Neural cell (in vitro differentiated cells): Measurements from ENCODE around the gene CCDC190. TPM values are rescaled to one million over a fixed set of nuclear protein-coding genes. Genes with fewer than 3 reads are reported as not detected.

Source experiments
- H2AFZ ChIP-seq: fragments of 200-600, 300-800 bp; sonication (generic), shearing (Covaris generic); 2 replicates; pipeline ENCODE4 v1.6.0; 2014; ENCODE audit warnings: low read depth, mild to moderate bottlenecking, antibody characterized with exemption, low read length, moderate library complexity
- H3F3A ChIP-seq: fragments of 200-600 bp; shearing (Covaris generic); 2 replicates; pipeline ENCODE4 v1.6.1; 2016; ENCODE audit warnings: mild to moderate bottlenecking, moderate library complexity, mixed read lengths, antibody characterized with exemption, low read length; ENCODE audit not compliant: insufficient read depth, poor library complexity, severe bottlenecking
- H3K27ac ChIP-seq: fragments of 200-600, 300-800 bp; sonication (generic), shearing (Covaris generic); 2 replicates; pipeline ENCODE4 v1.5.1; 2014; ENCODE audit warnings: mild to moderate bottlenecking, low read length, moderate library complexity
- H3K27me3 ChIP-seq: fragments of 300-800, 200-600 bp; sonication (generic), shearing (Covaris generic); 2 replicates; pipeline ENCODE4 v1.6.0; 2014; ENCODE audit warnings: mild to moderate bottlenecking, low read depth, low read length, moderate library complexity; ENCODE audit not compliant: insufficient read depth
- H3K36me3 ChIP-seq: fragments of 300-800, 200-600 bp; sonication (generic), shearing (Covaris generic); 2 replicates; pipeline ENCODE4 v1.5.1; 2014; ENCODE audit warnings: mild to moderate bottlenecking, antibody characterized with exemption, low read length, moderate library complexity; ENCODE audit not compliant: insufficient read depth
- H3K4me2 ChIP-seq: fragments of 300-800, 200-600 bp; sonication (generic), shearing (Covaris generic); 2 replicates; pipeline ENCODE4 v1.6.0; 2014; ENCODE audit warnings: mild to moderate bottlenecking, low read length
- H3K4me3 ChIP-seq: fragments of 300-800, 200-600 bp; sonication (generic), shearing (Covaris generic); 2 replicates; pipeline ENCODE4 v1.5.1; 2014; ENCODE audit warnings: mild to moderate bottlenecking, low read length, moderate library complexity
- H3K79me2 ChIP-seq: fragments of 200-600 bp; shearing (Covaris generic); replicated peaks from 2 replicates; pipeline ENCODE4 v1.6.0; 2014; ENCODE audit warnings: mild to moderate bottlenecking, low read length, moderate library complexity; ENCODE audit not compliant: insufficient read depth
- H3K9ac ChIP-seq: fragments of 300-800, 200-600 bp; sonication (generic), shearing (Covaris generic); 2 replicates; pipeline ENCODE4 v1.6.1; 2016; ENCODE audit warnings: mild to moderate bottlenecking, low read length, mixed read lengths
- H3K9me2 ChIP-seq: fragments of 200-600 bp; shearing (Covaris generic); 2 replicates; pipeline ENCODE4 v1.6.1; 2016; ENCODE audit warnings: mild to moderate bottlenecking, low read length, mixed read lengths; ENCODE audit not compliant: insufficient read depth
- H3K9me3 ChIP-seq: fragments of 200-600, 300-800 bp; sonication (generic), shearing (Covaris generic); 2 replicates; pipeline ENCODE4 v1.6.1; 2016; ENCODE audit warnings: mild to moderate bottlenecking, mixed run types, low read length, moderate library complexity, mixed read lengths
- H4K20me1 ChIP-seq: fragments of 200-600 bp; shearing (Covaris generic); 2 replicates; pipeline ENCODE4 v1.6.1; 2016; ENCODE audit warnings: mild to moderate bottlenecking, mixed run types; ENCODE audit not compliant: insufficient read depth
- EP300 ChIP-seq: fragments of 450-650 bp; conservative IDR thresholded peaks from 2 replicates; pipeline ENCODE4 v1.6.1; 2014; ENCODE audit warnings: antibody characterized with exemption, mild to moderate bottlenecking, moderate library complexity; ENCODE audit not compliant: poor library complexity, severe bottlenecking
- EZH2 ChIP-seq: fragments of 200-600, 300-800 bp; shearing (Covaris generic), sonication (generic); IDR thresholded peaks from 2 replicates; pipeline ENCODE4 v1.6.1; 2014; ENCODE audit warnings: antibody characterized with exemption, low read length, borderline replicate concordance, mild to moderate bottlenecking; ENCODE audit not compliant: insufficient read depth, poor library complexity, severe bottlenecking
- MXI1 ChIP-seq: fragments of 450-650 bp; conservative IDR thresholded peaks from 2 replicates; pipeline ENCODE4 v1.6.1; 2014; ENCODE audit warnings: antibody characterized with exemption, mild to moderate bottlenecking; ENCODE audit not compliant: poor library complexity, severe bottlenecking
- POLR2AphosphoS5 ChIP-seq: IDR thresholded peaks from 2 replicates; pipeline ENCODE4 v1.6.1; 2012
- RAD21 ChIP-seq: fragments of 450-650 bp; conservative IDR thresholded peaks from 2 replicates; pipeline ENCODE4 v1.6.1; 2014; ENCODE audit warnings: antibody characterized with exemption, mild to moderate bottlenecking, moderate library complexity
- SMC3 ChIP-seq: fragments of 450-650 bp; conservative IDR thresholded peaks from 2 replicates; pipeline ENCODE4 v1.6.1; 2014; ENCODE audit warnings: antibody characterized with exemption, mild to moderate bottlenecking, moderate library complexity; ENCODE audit not compliant: poor library complexity
- TAF1 ChIP-seq: IDR thresholded peaks from 2 replicates; pipeline ENCODE4 v1.6.1; 2012; ENCODE audit warnings: low read depth
- polyA plus RNA-seq: library from polyadenylated mRNA; depleted of rRNA; stranded (reverse); fragments of >200 nt; gene quantifications from 2 replicates; pipeline ENCODE4 v1.2.3, GENCODE V29; 2014
- TF ChIP-seq, protein P1 (sequence below): fragments of 450-650 bp; IDR thresholded peaks from 2 replicates; pipeline ENCODE4 v1.5.1; 2014; ENCODE audit warnings: antibody characterized with exemption, mild to moderate bottlenecking, moderate library complexity; ENCODE audit not compliant: poor library complexity, severe bottlenecking
- TF ChIP-seq, protein P2 (sequence below): IDR thresholded peaks from 2 replicates; pipeline ENCODE4 v1.6.1; 2012; ENCODE audit warnings: borderline replicate concordance

The CCDC190 gene
- polyA plus RNA-seq, 1 donor from 2014 or later = not detected

DNA sequence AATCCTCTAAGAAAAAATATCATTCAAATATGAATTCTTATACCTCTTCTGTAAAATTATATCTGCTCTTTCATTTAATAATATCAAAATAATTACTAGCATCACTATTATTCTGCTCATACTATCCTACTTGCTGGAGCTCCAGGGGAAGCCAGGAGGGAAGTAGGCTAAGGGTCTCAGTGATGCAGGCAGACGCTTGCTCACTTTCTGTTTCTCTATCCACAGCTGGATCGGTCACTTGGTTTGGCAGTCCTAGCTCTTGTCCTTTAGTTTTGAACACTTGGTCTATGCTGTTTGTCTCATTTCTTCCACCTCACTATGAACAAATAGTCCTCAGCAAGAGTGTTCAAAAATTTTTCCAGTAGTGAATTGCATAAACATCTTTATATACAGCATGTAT is 11.3 kb downstream of the CCDC190 start:
- Histone ChIP-seq H3K9ac (no peak overlapping the region), H4K20me1 (no peaks in the 10 kb centered on the region), H3K4me3 (no peak overlapping the region), H3K27me3 (no peaks in the 10 kb centered on the region), H3K79me2 (no peaks in the 10 kb centered on the region), H3K36me3 (no peaks in the 10 kb centered on the region), H3K9me2 (no peaks in the 10 kb centered on the region), H2AFZ (no peak overlapping the region), H3K27ac (no peak overlapping the region), H3K4me2 (no peak overlapping the region), H3K9me3 (no peaks in the 10 kb centered on the region), H3F3A (no peaks in the 10 kb centered on the region)
- TF ChIP-seq RAD21 (no peak), SMC3 (no peak), TAF1 (no peak), EZH2 (no peak)
- TF ChIP-seq, protein P1, sequence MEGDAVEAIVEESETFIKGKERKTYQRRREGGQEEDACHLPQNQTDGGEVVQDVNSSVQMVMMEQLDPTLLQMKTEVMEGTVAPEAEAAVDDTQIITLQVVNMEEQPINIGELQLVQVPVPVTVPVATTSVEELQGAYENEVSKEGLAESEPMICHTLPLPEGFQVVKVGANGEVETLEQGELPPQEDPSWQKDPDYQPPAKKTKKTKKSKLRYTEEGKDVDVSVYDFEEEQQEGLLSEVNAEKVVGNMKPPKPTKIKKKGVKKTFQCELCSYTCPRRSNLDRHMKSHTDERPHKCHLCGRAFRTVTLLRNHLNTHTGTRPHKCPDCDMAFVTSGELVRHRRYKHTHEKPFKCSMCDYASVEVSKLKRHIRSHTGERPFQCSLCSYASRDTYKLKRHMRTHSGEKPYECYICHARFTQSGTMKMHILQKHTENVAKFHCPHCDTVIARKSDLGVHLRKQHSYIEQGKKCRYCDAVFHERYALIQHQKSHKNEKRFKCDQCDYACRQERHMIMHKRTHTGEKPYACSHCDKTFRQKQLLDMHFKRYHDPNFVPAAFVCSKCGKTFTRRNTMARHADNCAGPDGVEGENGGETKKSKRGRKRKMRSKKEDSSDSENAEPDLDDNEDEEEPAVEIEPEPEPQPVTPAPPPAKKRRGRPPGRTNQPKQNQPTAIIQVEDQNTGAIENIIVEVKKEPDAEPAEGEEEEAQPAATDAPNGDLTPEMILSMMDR = no peak
- TF ChIP-seq, protein P2, sequence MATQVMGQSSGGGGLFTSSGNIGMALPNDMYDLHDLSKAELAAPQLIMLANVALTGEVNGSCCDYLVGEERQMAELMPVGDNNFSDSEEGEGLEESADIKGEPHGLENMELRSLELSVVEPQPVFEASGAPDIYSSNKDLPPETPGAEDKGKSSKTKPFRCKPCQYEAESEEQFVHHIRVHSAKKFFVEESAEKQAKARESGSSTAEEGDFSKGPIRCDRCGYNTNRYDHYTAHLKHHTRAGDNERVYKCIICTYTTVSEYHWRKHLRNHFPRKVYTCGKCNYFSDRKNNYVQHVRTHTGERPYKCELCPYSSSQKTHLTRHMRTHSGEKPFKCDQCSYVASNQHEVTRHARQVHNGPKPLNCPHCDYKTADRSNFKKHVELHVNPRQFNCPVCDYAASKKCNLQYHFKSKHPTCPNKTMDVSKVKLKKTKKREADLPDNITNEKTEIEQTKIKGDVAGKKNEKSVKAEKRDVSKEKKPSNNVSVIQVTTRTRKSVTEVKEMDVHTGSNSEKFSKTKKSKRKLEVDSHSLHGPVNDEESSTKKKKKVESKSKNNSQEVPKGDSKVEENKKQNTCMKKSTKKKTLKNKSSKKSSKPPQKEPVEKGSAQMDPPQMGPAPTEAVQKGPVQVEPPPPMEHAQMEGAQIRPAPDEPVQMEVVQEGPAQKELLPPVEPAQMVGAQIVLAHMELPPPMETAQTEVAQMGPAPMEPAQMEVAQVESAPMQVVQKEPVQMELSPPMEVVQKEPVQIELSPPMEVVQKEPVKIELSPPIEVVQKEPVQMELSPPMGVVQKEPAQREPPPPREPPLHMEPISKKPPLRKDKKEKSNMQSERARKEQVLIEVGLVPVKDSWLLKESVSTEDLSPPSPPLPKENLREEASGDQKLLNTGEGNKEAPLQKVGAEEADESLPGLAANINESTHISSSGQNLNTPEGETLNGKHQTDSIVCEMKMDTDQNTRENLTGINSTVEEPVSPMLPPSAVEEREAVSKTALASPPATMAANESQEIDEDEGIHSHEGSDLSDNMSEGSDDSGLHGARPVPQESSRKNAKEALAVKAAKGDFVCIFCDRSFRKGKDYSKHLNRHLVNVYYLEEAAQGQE = no peak

DNA sequence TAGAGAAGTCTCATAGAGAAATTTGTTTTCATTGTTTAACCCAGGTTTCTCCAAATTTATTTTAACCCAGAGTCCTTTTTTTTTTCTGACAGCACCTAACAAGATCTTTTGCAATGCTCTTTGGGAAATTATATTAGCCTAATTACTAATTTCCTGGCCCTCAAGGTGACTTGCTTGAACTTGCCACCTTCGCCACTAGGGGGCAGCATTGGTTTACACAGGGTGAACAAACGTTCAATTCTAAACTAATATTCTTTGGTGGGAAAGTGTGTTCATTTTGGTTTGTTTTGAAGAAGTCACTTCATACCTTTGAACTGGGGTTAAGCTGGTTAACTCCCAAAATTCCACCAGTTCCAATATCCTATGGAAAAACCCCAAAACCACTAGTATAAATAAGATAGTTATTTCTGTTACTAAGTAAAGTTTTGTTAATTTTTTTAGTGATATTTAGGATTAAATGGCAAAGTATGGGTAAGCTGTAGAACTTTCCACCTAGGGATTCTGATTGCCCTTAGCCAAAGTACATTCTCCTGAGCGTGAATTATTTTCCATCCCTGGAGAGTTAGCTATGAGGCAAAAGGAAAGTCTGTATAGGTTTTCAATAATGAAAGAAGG is 13.0 kb downstream of the CCDC190 start:
- Histone ChIP-seq H3K27ac (no peak overlapping the region), H3K36me3 (no peaks in the 10 kb centered on the region), H3F3A (no peaks in the 10 kb centered on the region), H3K27me3 (no peaks in the 10 kb centered on the region), H3K9me3 (no peaks in the 10 kb centered on the region), H3K9me2 (no peaks in the 10 kb centered on the region), H3K9ac (no peak overlapping the region), H3K4me3 (no peak overlapping the region), H2AFZ (no peak overlapping the region), H3K4me2 (no peak overlapping the region), H3K79me2 (no peaks in the 10 kb centered on the region), H4K20me1 (no peaks in the 10 kb centered on the region)
- TF ChIP-seq EZH2 (no peak), POLR2AphosphoS5 (no peak), TAF1 (no peak), MXI1 (no peak), EP300 (no peak), SMC3 (peak; percentile 88), RAD21 (peak; percentile 89)
- TF ChIP-seq, protein P1 = peak; percentile 91
- TF ChIP-seq, protein P2 = no peak
